Panc1 (cell line): Measurements from ENCODE around the gene CYP26B1.

ENCODE experiments used
- CTCF ChIP-seq: fragments of 450-650 bp; IDR thresholded peaks from 2 replicates; pipeline ENCODE4 v1.5.1; 2017; ENCODE audit warnings: mild to moderate bottlenecking
- POLR2AphosphoS5 ChIP-seq: IDR thresholded peaks from 2 replicates; pipeline ENCODE4 v1.6.1; 2012; ENCODE audit warnings: mild to moderate bottlenecking, low read depth, low read length, moderate library complexity
- TF ChIP-seq, protein P1 (sequence below), 2 experiments: IDR thresholded peaks; 2 replicates each; pipeline ENCODE4 v1.6.1; 2011 to 2012; ENCODE audit warnings: low read depth in 2 of 2, control low read depth in 1 of 2, low read length in 1 of 2, mild to moderate bottlenecking in 1 of 2, moderate library complexity in 1 of 2; ENCODE audit not compliant: insufficient read depth in 1 of 2

- TF ChIP-seq POLR2AphosphoS5 (no peak), CTCF (no peak)
- TF ChIP-seq, protein P1, sequence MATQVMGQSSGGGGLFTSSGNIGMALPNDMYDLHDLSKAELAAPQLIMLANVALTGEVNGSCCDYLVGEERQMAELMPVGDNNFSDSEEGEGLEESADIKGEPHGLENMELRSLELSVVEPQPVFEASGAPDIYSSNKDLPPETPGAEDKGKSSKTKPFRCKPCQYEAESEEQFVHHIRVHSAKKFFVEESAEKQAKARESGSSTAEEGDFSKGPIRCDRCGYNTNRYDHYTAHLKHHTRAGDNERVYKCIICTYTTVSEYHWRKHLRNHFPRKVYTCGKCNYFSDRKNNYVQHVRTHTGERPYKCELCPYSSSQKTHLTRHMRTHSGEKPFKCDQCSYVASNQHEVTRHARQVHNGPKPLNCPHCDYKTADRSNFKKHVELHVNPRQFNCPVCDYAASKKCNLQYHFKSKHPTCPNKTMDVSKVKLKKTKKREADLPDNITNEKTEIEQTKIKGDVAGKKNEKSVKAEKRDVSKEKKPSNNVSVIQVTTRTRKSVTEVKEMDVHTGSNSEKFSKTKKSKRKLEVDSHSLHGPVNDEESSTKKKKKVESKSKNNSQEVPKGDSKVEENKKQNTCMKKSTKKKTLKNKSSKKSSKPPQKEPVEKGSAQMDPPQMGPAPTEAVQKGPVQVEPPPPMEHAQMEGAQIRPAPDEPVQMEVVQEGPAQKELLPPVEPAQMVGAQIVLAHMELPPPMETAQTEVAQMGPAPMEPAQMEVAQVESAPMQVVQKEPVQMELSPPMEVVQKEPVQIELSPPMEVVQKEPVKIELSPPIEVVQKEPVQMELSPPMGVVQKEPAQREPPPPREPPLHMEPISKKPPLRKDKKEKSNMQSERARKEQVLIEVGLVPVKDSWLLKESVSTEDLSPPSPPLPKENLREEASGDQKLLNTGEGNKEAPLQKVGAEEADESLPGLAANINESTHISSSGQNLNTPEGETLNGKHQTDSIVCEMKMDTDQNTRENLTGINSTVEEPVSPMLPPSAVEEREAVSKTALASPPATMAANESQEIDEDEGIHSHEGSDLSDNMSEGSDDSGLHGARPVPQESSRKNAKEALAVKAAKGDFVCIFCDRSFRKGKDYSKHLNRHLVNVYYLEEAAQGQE (IDR thresholded peaks at IDR 0.05; ENCODE audit: insufficient read depth in 1 of 2, low read depth in 2 of 2, low read length in 1 of 2), result no peak
Observed at GRCh38 chr2:72133721-72134407, 13.8 kb downstream of the CYP26B1 start.
